IMR-90 (cell line): ENCODE results near the gene TAF9B. TPM values are rescaled to one million over a fixed set of nuclear protein-coding genes. Genes with fewer than 3 reads are reported as not detected.
A peak's percentile ranks its signal among the peaks of the same experiment; 100 is the strongest.

ENCODE experiments used
- ATAC-seq: fragments of 200-7000 bp; cut with Tn5 transposase; 2 replicates; pipeline ENCODE4 v1.9.1; 2020; ENCODE audit warnings: low read depth, mild to moderate bottlenecking, moderate library complexity
- BruUV-seq: library from RNA; stranded (reverse); fragments of 400-500 nt; replicated peaks from 2 replicates; lab custom pipeline; 2021; lab: Mats Ljungman, UMichigan
- CTCF ChIA-PET: fragments of 300-600 bp; formaldehyde crosslinking; extraction: SDS; loops from one replicate; lab custom pipeline; 2021; ENCODE audit warnings: antibody characterized with exemption; lab: Yijun Ruan, JAX
- POLR2A ChIA-PET: fragments of 300-600 bp; sonication (Branson Sonifier 250); formaldehyde crosslinking; loops from one replicate; lab custom pipeline; 2022; ENCODE audit warnings: antibody characterized with exemption; ENCODE audit not compliant: unreplicated experiment; lab: Charles Lee
- DNase-seq: peaks from one replicate; pipeline ENCODE4 v3.0.0; 2013
- H2AFZ ChIP-seq: replicated peaks from 2 replicates; pipeline ENCODE3; 2013; ENCODE audit warnings: low read length, mild to moderate bottlenecking; ENCODE audit not compliant: poor library complexity
- H2AK5ac ChIP-seq: 2 replicates; pipeline ENCODE4 v1.6.1; 2013; ENCODE audit warnings: low read depth, low read length, inconsistent platforms
- H2AK9ac ChIP-seq: replicated peaks from 2 replicates; pipeline ENCODE3; 2013; ENCODE audit warnings: mild to moderate bottlenecking, low read depth, low read length, moderate library complexity; ENCODE audit not compliant: poor library complexity
- H2BK120ac ChIP-seq: 2 replicates; pipeline ENCODE4 v1.6.1; 2013; ENCODE audit warnings: low read depth, low read length, inconsistent platforms
- H2BK15ac ChIP-seq: 3 replicates; pipeline ENCODE4 v1.6.1; 2013; ENCODE audit warnings: low read depth, low read length, inconsistent platforms
- H2BK20ac ChIP-seq: 2 replicates; pipeline ENCODE4 v1.6.1; 2013; ENCODE audit warnings: low read depth, mild to moderate bottlenecking, inconsistent platforms, low read length, moderate library complexity
- H2BK5ac ChIP-seq: 2 replicates; pipeline ENCODE4 v1.6.1; 2013; ENCODE audit warnings: mild to moderate bottlenecking, low read depth, low read length, inconsistent platforms; ENCODE audit not compliant: poor library complexity, severe bottlenecking
- H3K14ac ChIP-seq: replicated peaks from 2 replicates; pipeline ENCODE4 v1.6.1; 2013; ENCODE audit warnings: low read depth, low read length, inconsistent platforms
- H3K18ac ChIP-seq: 2 replicates; pipeline ENCODE4 v1.6.1; 2013; ENCODE audit warnings: low read depth, low read length, control low read depth
- H3K23ac ChIP-seq: 2 replicates; pipeline ENCODE4 v1.6.1; 2013; ENCODE audit warnings: low read depth, low read length, inconsistent platforms
- H3K27ac ChIP-seq: 2 replicates; pipeline ENCODE4 v1.5.1; 2013; ENCODE audit warnings: mild to moderate bottlenecking, control low read depth, low read length; ENCODE audit not compliant: insufficient read depth
- H3K27me3 ChIP-seq: 2 replicates; pipeline ENCODE4 v1.6.1; 2013; ENCODE audit warnings: low read length; ENCODE audit not compliant: control insufficient read depth, insufficient read depth
- H3K36me3 ChIP-seq: 2 replicates; pipeline ENCODE4 v1.6.1; 2013; ENCODE audit warnings: low read length, mixed read lengths; ENCODE audit not compliant: control insufficient read depth, insufficient read depth
- H3K4ac ChIP-seq: 2 replicates; pipeline ENCODE4 v1.6.1; 2013; ENCODE audit warnings: low read depth, low read length, inconsistent platforms
- H3K4me1 ChIP-seq: 2 replicates; pipeline ENCODE4 v1.6.1; 2013; ENCODE audit warnings: low read length, mixed read lengths; ENCODE audit not compliant: control insufficient read depth, insufficient read depth
- H3K4me2 ChIP-seq: 2 replicates; pipeline ENCODE4 v1.6.1; 2013; ENCODE audit warnings: low read depth, mild to moderate bottlenecking, control low read depth, low read length, moderate library complexity
- H3K4me3 ChIP-seq: 2 replicates; pipeline ENCODE4 v1.5.1; 2013; ENCODE audit warnings: low read depth, mild to moderate bottlenecking, control low read depth, low read length, moderate library complexity; ENCODE audit not compliant: insufficient read depth
- H3K56ac ChIP-seq: 2 replicates; pipeline ENCODE4 v1.6.1; 2013; ENCODE audit warnings: low read length, inconsistent platforms; ENCODE audit not compliant: insufficient read depth; ENCODE audit errors: extremely low read depth
- H3K79me1 ChIP-seq, 2 experiments: 2 replicates each; pipeline ENCODE4 v1.6.1; 2013; ENCODE audit warnings: low read length in 2 of 2, inconsistent platforms in 1 of 2, low read depth in 1 of 2
- H3K9ac ChIP-seq: 2 replicates; pipeline ENCODE4 v1.6.1; 2013; ENCODE audit warnings: low read depth, low read length, control low read depth
- H3K9me1 ChIP-seq: 2 replicates; pipeline ENCODE4 v1.6.1; 2013; ENCODE audit warnings: low read length, inconsistent platforms; ENCODE audit not compliant: insufficient read depth
- H3K9me3 ChIP-seq: 2 replicates; pipeline ENCODE4 v1.6.1; 2013; ENCODE audit warnings: low read length; ENCODE audit not compliant: control insufficient read depth, insufficient read depth
- H4K20me1 ChIP-seq: 2 replicates; pipeline ENCODE4 v1.6.1; 2013; ENCODE audit warnings: low read length, inconsistent platforms; ENCODE audit not compliant: insufficient read depth
- H4K5ac ChIP-seq: 2 replicates; pipeline ENCODE4 v1.6.1; 2013; ENCODE audit warnings: mild to moderate bottlenecking, low read depth, low read length, control low read depth
- H4K8ac ChIP-seq, 2 experiments: 2 replicates each; pipeline ENCODE4 v1.6.1; 2013; ENCODE audit warnings: low read depth in 2 of 2, low read length in 2 of 2, control low read depth in 1 of 2, inconsistent platforms in 1 of 2
- H4K91ac ChIP-seq: 2 replicates; pipeline ENCODE4 v1.6.1; 2013; ENCODE audit warnings: low read depth, low read length, inconsistent platforms; ENCODE audit not compliant: insufficient read depth
- MAFK ChIP-seq: IDR thresholded peaks from 2 replicates; pipeline ENCODE4 v1.6.1; 2012; ENCODE audit warnings: low read depth, low read length, improper control_type of control experiment
- RCOR1 ChIP-seq: IDR thresholded peaks from 2 replicates; pipeline ENCODE4 v1.6.1; 2012; ENCODE audit warnings: mild to moderate bottlenecking, low read length, improper control_type of control experiment; ENCODE audit not compliant: insufficient replicate concordance
- RFX5 ChIP-seq: IDR thresholded peaks from 2 replicates; pipeline ENCODE4 v1.8.0; 2012; ENCODE audit warnings: low read depth, mild to moderate bottlenecking, low read length, moderate library complexity
- WGBS, 2 experiments: methylation state at CpG; one replicate each; pipeline versions ENCODE4 v1.1.5 to v1.1.7; 2013; ENCODE audit warnings: missing lambda C conversion rate in 2 of 2; ENCODE audit not compliant: insufficient read length in 1 of 2; ENCODE audit errors: extremely low coverage in 2 of 2; 5-methylcytosine and 5-hydroxymethylcytosine counted together
- dilution Hi-C: fragments of 300-500 bp; cut with HindIII; formaldehyde crosslinking; loops from one replicate; pipeline ENCODE4 v1.14.3; 2018; ENCODE audit warnings: low sequenced_read_pairs; ENCODE audit not compliant: unreplicated experiment
- in situ Hi-C: fragments of 300-500 bp; cut with MboI; formaldehyde crosslinking; loops from 3 replicates; pipeline ENCODE4 v1.14.3; 2019; ENCODE audit warnings: low sequenced_read_pairs, inconsistent platforms, mixed read lengths
- intact Hi-C: fragments of 100-400 bp; cut with micrococcal nuclease; formaldehyde crosslinking; loops from 2 replicates; pipeline ENCODE4 v1.10.0; 2022
- polyA plus RNA-seq, 3 experiments: library from polyadenylated mRNA; depleted of rRNA; stranded (reverse); fragments of >200 nt; gene quantifications; 2 replicates each; pipeline ENCODE4 v1.2.3, GENCODE V29; 2012; ENCODE audit warnings: low replicate concordance in 1 of 3
- total RNA-seq: library from RNA; depleted of rRNA; stranded (reverse); fragments of >200 nt; gene quantifications from 2 replicates; pipeline ENCODE4 v1.2.3, GENCODE V29; 2012

The TAF9B gene
- total and polyA plus RNA-seq, 2 of the 4 experiments (the other 2 are of a cell fraction) = 12.4 to 21.5 TPM

- Histone ChIP-seq H3K4me1 (no peaks in the 10 kb centered on the region), H3K18ac (no peak overlapping the region), H3K9me1 (no peaks in the 10 kb centered on the region), H3K79me1 (no peaks in the 10 kb centered on the region), H3K9ac (no peak overlapping the region), H4K8ac (no peak overlapping the region), H3K27ac (no peak overlapping the region), H4K91ac (no peak overlapping the region), H2BK15ac (no peak overlapping the region), H2BK20ac (no peak overlapping the region), H2AK9ac (no peak overlapping the region), H2AFZ (no peak overlapping the region), H4K5ac (no peak overlapping the region), H3K9me3 (no peaks in the 10 kb centered on the region), H2AK5ac (no peak overlapping the region), H3K4ac (no peak overlapping the region), H3K4me2 (no peak overlapping the region), H3K36me3 (peaks cover 7% of the 10 kb centered on the region), H3K14ac (no peak overlapping the region), H2BK120ac (no peak overlapping the region), H2BK5ac (no peak overlapping the region), H3K23ac (no peak overlapping the region), H3K27me3 (no peaks in the 10 kb centered on the region), H3K56ac (no peak overlapping the region), H3K4me3 (no peak overlapping the region), H4K20me1 (no peaks in the 10 kb centered on the region)
- intact Hi-C loops = no loop called here
- DNase-seq = no peak
- no CpG with 5 or more reads among the region's 1 CpG for WGBS, 2 experiments
- dilution Hi-C loops = no loop called here
- BruUV-seq = no TSS peak
- no peak for ATAC-seq
- in situ Hi-C loops = no loop called here
- CTCF ChIA-PET = no interaction called here
- POLR2A ChIA-PET = no interaction called here
- TF ChIP-seq RFX5 (no peak), RCOR1 (no peak), MAFK (peak; percentile 44; the same call in 1 of the 2 replicates)
Observed at GRCh38 chrX:78131117-78131516, 8.3 kb downstream of the TAF9B start.
